Astrocyte of the hippocampus (primary cell): ENCODE measurements around the gene PLCB4.
"Not testable (repeated sequence)": the region's sequence is repeated elsewhere in the genome, so short reads cannot be mapped to it uniquely, and the experiment has no call there.

Experiments used
- DNase-seq: peaks from one replicate; pipeline ENCODE4 v3.0.0; 2011; ENCODE audit warnings: low read depth, low spot score

PLCB4 gene

GRCh38 chr20:9141921-9142320, 73.0 kb downstream of the PLCB4 start:
- no peak for DNase-seq

- no peak for DNase-seq
These were observed 73.9 kb downstream of the PLCB4 start for GRCh38 chr20:9142809-9143208.

- DNase-seq = no peak
These were observed 75.0 kb downstream of the PLCB4 start for GRCh38 chr20:9143926-9144325.

GRCh38 chr20:9144643-9145042, 75.8 kb downstream of the PLCB4 start:
- DNase-seq = no peak

- no peak for DNase-seq
These were observed 76.3 kb downstream of the PLCB4 start for GRCh38 chr20:9145142-9145541.

GRCh38 chr20:9146649-9147048, 77.8 kb downstream of the PLCB4 start:
- DNase-seq = no peak

GRCh38 chr20:9147547-9148024, 78.7 kb downstream of the PLCB4 start:
- DNase-seq = no peak

GRCh38 chr20:9148291-9148690, 79.4 kb downstream of the PLCB4 start:
- no peak for DNase-seq

- no peak for DNase-seq
These were observed 80.2 kb downstream of the PLCB4 start for GRCh38 chr20:9149087-9149486.

GRCh38 chr20:9149796-9150195, 80.9 kb downstream of the PLCB4 start:
- no peak for DNase-seq

GRCh38 chr20:9150679-9151078, 81.8 kb downstream of the PLCB4 start:
- DNase-seq = no peak

- DNase-seq = not testable (repeated sequence)
These were observed 83.3 kb downstream of the PLCB4 start for GRCh38 chr20:9152139-9152538.

GRCh38 chr20:9154464-9155024, 85.7 kb downstream of the PLCB4 start:
- no peak for DNase-seq

GRCh38 chr20:9156529-9157280, 87.8 kb downstream of the PLCB4 start:
- no peak for DNase-seq

- DNase-seq = no peak
These were observed 91.4 kb downstream of the PLCB4 start for GRCh38 chr20:9160331-9160730.

GRCh38 chr20:9160757-9161156, 91.9 kb downstream of the PLCB4 start:
- DNase-seq = peak; percentile 16

- DNase-seq = no peak
These were observed 92.4 kb downstream of the PLCB4 start for GRCh38 chr20:9161311-9161710.

- DNase-seq = no peak
These were observed 94.4 kb downstream of the PLCB4 start for GRCh38 chr20:9163251-9163650.

GRCh38 chr20:9163995-9164394, 95.1 kb downstream of the PLCB4 start:
- DNase-seq = no peak

GRCh38 chr20:9165261-9165660, 96.4 kb downstream of the PLCB4 start:
- DNase-seq = no peak

GRCh38 chr20:9166153-9166780, 97.4 kb downstream of the PLCB4 start:
- DNase-seq = no peak

- no peak for DNase-seq
These were observed 100.5 kb downstream of the PLCB4 start for GRCh38 chr20:9169409-9169808.

GRCh38 chr20:9172851-9173250, 104.0 kb downstream of the PLCB4 start:
- peak; percentile 64 for DNase-seq
